GM13976 (cell line): ENCODE results near the gene NDUFV3.
"Not testable (repeated sequence)": the region's sequence is repeated elsewhere in the genome, so short reads cannot be mapped to it uniquely, and the experiment has no call there.

Experiments used
- DNase-seq: peaks from one replicate; pipeline ENCODE4 v3.0.0; 2012; ENCODE audit warnings: low spot score
- CTCF ChIP-seq: IDR thresholded peaks from 2 replicates; pipeline ENCODE4 v1.5.1; 2012; ENCODE audit warnings: borderline replicate concordance, mild to moderate bottlenecking; ENCODE audit not compliant: insufficient read depth; ENCODE audit errors: extremely low read depth, missing control alignments, control extremely low read depth
- in situ Hi-C: fragments of 300-500 bp; cut with MboI; formaldehyde crosslinking; loops from one replicate; pipeline ENCODE4 v1.12.0; 2022; ENCODE audit warnings: low sequenced_read_pairs, mixed read lengths, inconsistent platforms; ENCODE audit not compliant: unreplicated experiment

Gene NDUFV3

GRCh38 chr21:42892931-42893755 lies at the start of gene NDUFV3:
Gene NDUFV3 (plus strand): TSS chr21:42893309. CDS start chr21:42893334, 25 bp downstream.
- no peak for TF ChIP-seq CTCF
- in situ Hi-C loops, result no loop called here
- DNase-seq, result peak; percentile 100

- no peak for DNase-seq
- in situ Hi-C loops, result no loop called here
- no peak for TF ChIP-seq CTCF
These were observed 48.5 kb upstream of the NDUFV3 start for GRCh38 chr21:42844411-42845113.

- DNase-seq, result no peak
- in situ Hi-C loops, result no loop called here
- TF ChIP-seq CTCF, result no peak
These were observed 47.7 kb upstream of the NDUFV3 start for GRCh38 chr21:42845296-42845965.

- in situ Hi-C loops, result no loop called here
- no peak for TF ChIP-seq CTCF
- DNase-seq, result no peak
These were observed 46.9 kb upstream of the NDUFV3 start for GRCh38 chr21:42846221-42846620.

GRCh38 chr21:42847051-42847707 lies 45.9 kb upstream of the NDUFV3 start:
- TF ChIP-seq CTCF, result no peak
- in situ Hi-C loops, result no loop called here
- no peak for DNase-seq

- in situ Hi-C loops, result no loop called here
- no peak for DNase-seq
These were observed 45.4 kb upstream of the NDUFV3 start for GRCh38 chr21:42847726-42848125.

GRCh38 chr21:42848144-42848931 lies 44.8 kb upstream of the NDUFV3 start:
- DNase-seq, in situ Hi-C loops: not testable (repeated sequence)

More at GRCh38 chr21:42847726-42848125, 45.4 kb upstream of the NDUFV3 start:
- TF ChIP-seq CTCF, result no peak
